K562 (cell line): Measurements from ENCODE around the gene VPS11. TPM values are rescaled to one million over a fixed set of nuclear protein-coding genes. Genes with fewer than 3 reads are reported as not detected.
A peak's percentile ranks its signal among the peaks of the same experiment; 100 is the strongest.

ENCODE experiments used
- CBX3 ChIP-seq, 2 experiments: IDR thresholded peaks; 1 replicate in 1 of 2; 2 replicates in 1 of 2; pipeline ENCODE4 v1.6.1; 2012; ENCODE audit warnings: inconsistent platforms in 2 of 2, low read length in 2 of 2, borderline replicate concordance in 1 of 2, control low read depth in 1 of 2
- ETS1 ChIP-seq: conservative IDR thresholded peaks from 2 replicates; pipeline ENCODE4 v1.6.1; 2011; ENCODE audit warnings: low read depth, mild to moderate bottlenecking, low read length; ENCODE audit not compliant: control insufficient read depth
- FOXJ3 ChIP-seq: sonication (generic); formaldehyde crosslinking; IDR thresholded peaks from 2 replicates; pipeline ENCODE4 v1.4.0; 2020; ENCODE audit warnings: mild to moderate bottlenecking, missing genetic modification reagents
- GABPA ChIP-seq: fragments of 200-800 bp; sonication (Bioruptor generic); conservative IDR thresholded peaks from 2 replicates; pipeline ENCODE4 v1.6.1; 2016; ENCODE audit warnings: low read depth, missing genetic modification characterization, missing compliant biosample characterization
- GTF2E2 ChIP-seq: fragments of 200-800 bp; sonication (Bioruptor generic); IDR thresholded peaks from 2 replicates; pipeline ENCODE4 v1.6.1; 2016; ENCODE audit warnings: missing genetic modification characterization, missing compliant biosample characterization
- HES1 ChIP-seq: fragments of 450-650 bp; IDR thresholded peaks from 2 replicates; pipeline ENCODE4 v1.6.1; 2016; ENCODE audit warnings: low read depth, mild to moderate bottlenecking, moderate library complexity
- HNRNPK ChIP-seq: fragments of 200-400 bp; formaldehyde crosslinking; IDR thresholded peaks from one replicate; pipeline ENCODE4 v1.6.1; 2018; ENCODE audit warnings: mild to moderate bottlenecking, low read depth, low read length; ENCODE audit not compliant: poor library complexity, severe bottlenecking
- MBD2 ChIP-seq: sonication (generic); IDR thresholded peaks from 2 replicates; pipeline ENCODE4 v1.6.1; 2016; ENCODE audit warnings: low read depth, borderline replicate concordance
- MED1 ChIP-seq: sonication (generic); formaldehyde crosslinking; IDR thresholded peaks from 2 replicates; pipeline ENCODE4 v1.8.1; 2023; ENCODE audit warnings: missing genetic modification reagents, borderline replicate concordance
- NR1H2 ChIP-seq: sonication (generic); formaldehyde crosslinking; IDR thresholded peaks from 2 replicates; pipeline ENCODE4 v1.4.0; 2020; ENCODE audit warnings: mild to moderate bottlenecking, missing genetic modification reagents
- PRDM10 ChIP-seq: fragments of 450-650 bp; IDR thresholded peaks from 2 replicates; pipeline ENCODE4 v1.6.1; 2018; ENCODE audit not compliant: partially characterized antibody
- RCOR1 ChIP-seq, 2 experiments: IDR thresholded peaks; 2 replicates each; pipeline ENCODE4 v1.6.1; 2012; ENCODE audit warnings: low read depth in 2 of 2, low read length in 2 of 2, borderline replicate concordance in 1 of 2, improper control_type of control experiment in 1 of 2
- TEAD4 ChIP-seq, 2 experiments: sonication (generic) in 1 of 2; formaldehyde crosslinking in 1 of 2; IDR thresholded peaks; 2 replicates each; pipeline versions ENCODE4 v1.6.1 to v1.8.0; 2012 to 2022; ENCODE audit warnings: borderline replicate concordance in 1 of 2, inconsistent platforms in 1 of 2, low read length in 1 of 2, mild to moderate bottlenecking in 1 of 2, missing genetic modification reagents in 1 of 2
- ZNF717 ChIP-seq: fragments of 250-450 bp; sonication (Bioruptor Pico); IDR thresholded peaks from 2 replicates; pipeline ENCODE4 v1.5.0; 2021
- ZNF75A ChIP-seq: fragments of 450-650 bp; formaldehyde crosslinking; IDR thresholded peaks from 2 replicates; pipeline ENCODE4 v1.4.0; 2020; ENCODE audit warnings: mild to moderate bottlenecking
- polyA plus RNA-seq, 8 experiments: library from polyadenylated mRNA; depleted of rRNA in 4 of 8; stranded (reverse) in 5 of 8; unstranded in 3 of 8; fragments of >200 nt; fragmentation: Nextera tagmentation in 2 of 8; fragmentation: Illumina TruSeq in 1 of 8; extraction: Ambion mirVana in 2 of 8; extraction: Trizol in 1 of 8; gene quantifications; 2 replicates each; pipeline versions ENCODE4 v1.2.1 to v1.2.3, GENCODE V29; 2011 to 2014; ENCODE audit warnings: inconsistent platforms in 1 of 8, missing spikeins in 1 of 8
- total RNA-seq, 7 experiments: library from RNA; depleted of rRNA in 6 of 7; stranded (reverse); fragments of >200 nt in 6 of 7; fragmentation: Illumina TruSeq in 2 of 7; extraction: Trizol in 2 of 7; gene quantifications; 2 replicates each; pipeline versions ENCODE4 v1.2.1 to v1.2.3, GENCODE V29; 2011 to 2021; ENCODE audit warnings: low replicate concordance in 1 of 7
- TF ChIP-seq, protein P1 (sequence below), 2 experiments: IDR thresholded peaks; 2 replicates each; pipeline ENCODE4 v1.6.1; 2011; ENCODE audit warnings: borderline replicate concordance in 1 of 2, control low read depth in 1 of 2, low read depth in 1 of 2, low read length in 1 of 2, mild to moderate bottlenecking in 1 of 2, mixed read lengths in 1 of 2, moderate library complexity in 1 of 2; ENCODE audit not compliant: insufficient read depth in 1 of 2, insufficient read length in 1 of 2, poor library complexity in 1 of 2, severe bottlenecking in 1 of 2; ENCODE audit errors: extremely low read depth in 1 of 2
- TF ChIP-seq, protein P2 (sequence below): fragments of 450-650 bp; formaldehyde crosslinking; IDR thresholded peaks from 2 replicates; pipeline ENCODE4 v1.4.0; 2022; ENCODE audit warnings: missing genetic modification characterization

The VPS11 gene
- total and polyA plus RNA-seq, 9 of the 15 experiments (the other 6 are each of a cell fraction or from before 2014, with no cell fraction given), result 14.1 to 35.5 (median 27.5) TPM

DNA sequence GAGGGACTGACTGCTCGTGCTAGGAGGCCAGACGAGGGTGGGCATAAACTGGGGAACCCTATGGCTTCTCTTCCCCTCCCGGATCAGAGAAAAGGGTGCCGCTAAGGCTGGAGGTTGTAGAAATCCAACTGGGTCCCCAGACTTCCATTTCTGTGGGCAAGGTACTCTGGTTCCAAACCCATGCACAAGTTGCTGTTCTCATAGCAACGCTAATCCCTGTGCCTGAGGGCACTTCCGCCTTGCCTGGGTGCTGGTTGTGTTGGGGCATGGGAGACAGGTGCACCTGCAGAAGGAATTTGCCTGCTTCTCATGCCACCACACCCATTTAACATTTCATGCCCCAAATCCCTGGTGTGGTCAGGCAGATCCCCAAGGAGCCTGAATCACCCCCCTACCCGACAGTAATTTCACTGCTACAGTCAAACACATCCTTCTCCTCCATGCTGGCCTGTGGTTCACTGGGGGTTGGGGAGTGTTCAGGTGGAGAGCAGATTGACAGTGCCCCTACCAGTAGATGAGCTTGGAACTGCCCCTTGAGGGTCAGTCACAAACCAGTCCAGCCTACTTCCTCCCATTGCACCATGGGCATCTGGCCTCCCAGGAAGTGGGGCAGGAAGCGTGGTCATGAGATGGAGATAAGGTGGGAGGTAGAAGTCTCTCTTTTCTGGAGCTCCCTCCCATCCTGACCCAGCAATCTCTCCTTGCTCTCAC, 40.7 kb downstream of the VPS11 start (continued):
- no peak for TF ChIP-seq ZNF75A
- no peak for TF ChIP-seq TEAD4 (IDR thresholded peaks at IDR 0.05; ENCODE audit: low read length)
- no peak for TF ChIP-seq TEAD4 (CRISPR knock-in tag; IDR thresholded peaks at IDR 0.05; ENCODE audit: borderline replicate concordance)
- TF ChIP-seq GTF2E2 (tag), result no peak
- no peak for TF ChIP-seq CBX3 (IDR thresholded peaks at IDR 0.05; ENCODE audit: borderline replicate concordance in 1 of 2, low read length in 2 of 2)
- TF ChIP-seq HES1, result no peak
- TF ChIP-seq MED1 (CRISPR knock-in tag), result no peak
- peak; percentile 32 for TF ChIP-seq PRDM10
- TF ChIP-seq ZNF717 (CRISPR knock-in tag), result no peak
- no peak for TF ChIP-seq NR1H2 (CRISPR knock-in tag)
- TF ChIP-seq RCOR1 (IDR thresholded peaks at IDR 0.05; ENCODE audit: borderline replicate concordance in 1 of 2, low read depth in 2 of 2, low read length in 2 of 2), result peak in 1 of 2 experiments; percentile 93; a peak in 3 of 4 replicates
- TF ChIP-seq, protein P1, sequence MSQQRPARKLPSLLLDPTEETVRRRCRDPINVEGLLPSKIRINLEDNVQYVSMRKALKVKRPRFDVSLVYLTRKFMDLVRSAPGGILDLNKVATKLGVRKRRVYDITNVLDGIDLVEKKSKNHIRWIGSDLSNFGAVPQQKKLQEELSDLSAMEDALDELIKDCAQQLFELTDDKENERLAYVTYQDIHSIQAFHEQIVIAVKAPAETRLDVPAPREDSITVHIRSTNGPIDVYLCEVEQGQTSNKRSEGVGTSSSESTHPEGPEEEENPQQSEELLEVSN (IDR thresholded peaks at IDR 0.05; ENCODE audit: borderline replicate concordance in 1 of 2, extremely low read depth in 1 of 2, insufficient read depth in 1 of 2, insufficient read length in 1 of 2, low read depth in 1 of 2, low read length in 1 of 2, poor library complexity in 1 of 2, severe bottlenecking in 1 of 2), result peak in 1 of 2 experiments; percentile 13
- TF ChIP-seq, protein P2, sequence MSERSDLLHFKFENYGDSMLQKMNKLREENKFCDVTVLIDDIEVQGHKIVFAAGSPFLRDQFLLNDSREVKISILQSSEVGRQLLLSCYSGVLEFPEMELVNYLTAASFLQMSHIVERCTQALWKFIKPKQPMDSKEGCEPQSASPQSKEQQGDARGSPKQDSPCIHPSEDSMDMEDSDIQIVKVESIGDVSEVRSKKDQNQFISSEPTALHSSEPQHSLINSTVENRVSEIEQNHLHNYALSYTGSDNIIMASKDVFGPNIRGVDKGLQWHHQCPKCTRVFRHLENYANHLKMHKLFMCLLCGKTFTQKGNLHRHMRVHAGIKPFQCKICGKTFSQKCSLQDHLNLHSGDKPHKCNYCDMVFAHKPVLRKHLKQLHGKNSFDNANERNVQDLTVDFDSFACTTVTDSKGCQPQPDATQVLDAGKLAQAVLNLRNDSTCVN (CRISPR knock-in tag), result no peak
- 0 out of 2 replicates have a peak, but pooled peaks have one; percentile 39 for TF ChIP-seq ETS1
- TF ChIP-seq HNRNPK, result no peak
- peak; percentile 90 for TF ChIP-seq GABPA (tag)
- no peak for TF ChIP-seq MBD2
- TF ChIP-seq FOXJ3 (CRISPR knock-in tag), result no peak
